Measurements from ENCODE around the gene SP5. TPM values are rescaled to one million over a fixed set of nuclear protein-coding genes. Genes with fewer than 3 reads are reported as not detected.
"Not testable (repeated sequence)": the region's sequence is repeated elsewhere in the genome, so short reads cannot be mapped to it uniquely, and the experiment has no call there.

SP5 gene
- not detected for total RNA-seq

DNA sequence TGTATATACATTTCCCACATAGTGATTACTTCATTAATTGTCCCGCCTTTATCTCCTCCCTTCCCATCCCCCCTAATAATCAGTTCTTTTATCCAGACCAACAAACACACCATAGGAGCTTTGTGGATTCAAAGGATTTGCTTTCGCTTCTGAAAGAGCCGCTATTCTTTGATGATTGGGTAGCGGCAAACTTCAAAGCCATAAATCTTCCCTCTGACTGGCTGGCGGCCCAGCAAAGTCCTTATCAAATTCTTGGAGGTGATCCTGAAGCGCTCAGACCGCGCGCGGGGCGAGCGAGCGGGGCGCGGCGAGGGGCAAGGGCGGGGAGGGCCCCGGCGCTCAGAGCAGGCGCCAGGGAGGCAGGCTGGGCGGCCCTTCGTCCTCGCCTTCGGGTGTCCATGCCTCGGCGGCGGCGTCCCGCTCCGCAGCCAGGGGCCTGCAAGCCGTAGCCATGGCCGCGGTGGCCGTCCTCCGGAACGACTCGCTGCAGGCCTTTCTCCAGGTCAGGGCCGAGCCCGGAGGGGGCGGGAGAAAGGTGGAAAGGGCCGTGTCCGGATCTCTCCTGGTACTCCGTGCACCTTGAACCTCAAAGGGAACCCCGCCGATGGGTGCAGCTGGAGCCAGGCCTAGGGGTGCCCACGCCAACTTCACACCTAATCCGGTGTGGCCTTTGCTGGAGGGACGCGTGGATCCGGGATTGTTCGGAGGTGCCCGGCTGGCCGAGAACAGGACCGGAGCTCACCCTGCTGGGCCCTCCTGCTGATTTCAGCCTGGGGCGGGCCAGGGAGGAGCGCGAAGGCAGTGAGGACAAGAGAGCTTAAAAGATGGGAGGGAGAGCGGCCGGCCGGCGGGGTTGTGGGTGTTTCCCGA lies at the start of gene SP5:
Gene SP5, plus strand, starts transcription at position 276 of the 870 bp plus-strand sequence. Its CDS starts 176 bp downstream, at position 452.
- peak; percentile 65 for DNase-seq
- Mint-ChIP-seq H3K27me3 (peaks cover 78% of the 10 kb centered on the region), H3K9me3 (peaks cover 1% of the 10 kb centered on the region), H3K4me3 (peak within 1 kb of the TSS; percentile 78), H3K27ac (no peak within 1 kb of the TSS), H3K4me1 (peaks cover 22% of the 10 kb centered on the region), H3K36me3 (no peaks in the 10 kb centered on the region)
- POLR2A ChIA-PET, result no interaction called here
- peak; percentile 58 for ATAC-seq (ENCODE audit: low read depth)

DNA sequence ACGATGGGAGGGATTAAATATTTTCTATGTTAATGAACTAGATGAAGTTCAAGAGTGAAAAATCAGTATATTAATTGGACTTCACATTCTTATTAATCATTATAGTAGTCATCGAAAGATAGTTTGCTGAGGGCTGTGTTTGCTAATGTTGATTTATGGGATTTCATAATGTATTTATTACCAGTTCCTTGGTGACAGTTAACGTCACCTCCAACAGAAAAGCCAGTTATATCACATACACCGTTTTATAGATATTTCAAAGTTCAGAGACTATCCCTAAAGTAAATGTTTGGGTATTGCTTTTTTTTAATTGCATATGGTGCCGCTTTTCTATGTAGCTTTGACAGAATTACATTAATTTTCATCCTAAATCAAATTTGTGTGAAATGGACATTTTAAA lies 49.4 kb upstream of the SP5 start:
- DNase-seq, result no peak
- peaks cover 5% of the 10 kb centered on the region for H3K27me3 Mint-ChIP-seq
- POLR2A ChIA-PET, result no interaction called here
- H3K9me3 Mint-ChIP-seq, result no peaks in the 10 kb centered on the region
- H3K4me1 Mint-ChIP-seq, result no peaks in the 10 kb centered on the region
- H3K4me3 Mint-ChIP-seq, result no peak overlapping the region
- H3K36me3 Mint-ChIP-seq, result no peaks in the 10 kb centered on the region
- no peak for ATAC-seq (ENCODE audit: low read depth)
- H3K27ac Mint-ChIP-seq, result no peak overlapping the region

DNA sequence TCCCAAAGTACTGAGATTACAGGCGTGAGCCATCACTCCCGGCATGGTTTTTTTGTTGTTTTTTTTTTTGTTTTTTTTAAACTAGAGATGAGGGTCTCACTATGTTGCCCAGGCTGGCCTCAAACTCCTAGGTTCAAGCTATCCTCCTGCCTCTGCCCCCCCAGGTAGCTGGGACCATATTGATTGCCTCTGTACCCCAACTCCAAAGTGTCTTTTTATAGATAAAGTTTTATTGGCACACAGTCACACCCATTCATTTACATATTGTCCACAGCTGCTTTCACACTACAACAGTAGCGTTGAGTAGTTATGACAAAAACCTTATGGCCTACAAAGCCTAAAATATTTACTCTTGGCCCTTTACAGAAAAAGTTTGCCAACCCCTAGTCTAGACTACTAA lies 45.2 kb upstream of the SP5 start:
- Mint-ChIP-seq H3K4me3 (no peak overlapping the region), H3K27ac (no peak overlapping the region), H3K9me3 (no peaks in the 10 kb centered on the region), H3K27me3 (peaks cover 19% of the 10 kb centered on the region), H3K4me1 (no peaks in the 10 kb centered on the region), H3K36me3 (no peaks in the 10 kb centered on the region)
- DNase-seq (no peak), ATAC-seq (ENCODE audit: low read depth) (no peak)
- POLR2A ChIA-PET, result interaction anchor here (0.7 kb wide), 1 partner anchor 420 kb away, joined by 3 read pairs; no protein-coding TSS in a partner anchor

DNA sequence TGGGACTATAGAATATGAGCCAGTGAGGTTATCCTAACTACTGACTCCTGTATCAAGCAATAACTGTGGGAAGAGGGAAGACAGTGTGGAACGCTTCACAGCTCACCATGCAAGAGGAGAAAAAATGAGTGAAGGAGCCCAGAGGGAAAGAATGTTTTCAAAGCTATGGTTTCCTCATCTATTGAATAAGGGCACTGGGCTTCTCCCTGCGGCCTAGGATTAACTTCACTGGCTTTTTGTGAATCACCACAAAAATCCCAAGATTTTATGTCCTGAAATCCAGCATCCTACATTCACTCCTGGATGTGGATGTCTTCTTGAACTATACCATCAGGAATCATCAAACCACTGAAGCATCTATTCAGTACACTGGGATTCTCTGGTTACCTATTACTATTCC lies 44.5 kb upstream of the SP5 start:
- H3K4me3 Mint-ChIP-seq, result no peak overlapping the region
- H3K4me1 Mint-ChIP-seq, result no peaks in the 10 kb centered on the region
- H3K9me3 Mint-ChIP-seq, result no peaks in the 10 kb centered on the region
- POLR2A ChIA-PET, result no interaction called here
- H3K27me3 Mint-ChIP-seq, result peaks cover 19% of the 10 kb centered on the region
- DNase-seq (no peak), ATAC-seq (ENCODE audit: low read depth) (no peak)
- no peaks in the 10 kb centered on the region for H3K36me3 Mint-ChIP-seq
- no peak overlapping the region for H3K27ac Mint-ChIP-seq

DNA sequence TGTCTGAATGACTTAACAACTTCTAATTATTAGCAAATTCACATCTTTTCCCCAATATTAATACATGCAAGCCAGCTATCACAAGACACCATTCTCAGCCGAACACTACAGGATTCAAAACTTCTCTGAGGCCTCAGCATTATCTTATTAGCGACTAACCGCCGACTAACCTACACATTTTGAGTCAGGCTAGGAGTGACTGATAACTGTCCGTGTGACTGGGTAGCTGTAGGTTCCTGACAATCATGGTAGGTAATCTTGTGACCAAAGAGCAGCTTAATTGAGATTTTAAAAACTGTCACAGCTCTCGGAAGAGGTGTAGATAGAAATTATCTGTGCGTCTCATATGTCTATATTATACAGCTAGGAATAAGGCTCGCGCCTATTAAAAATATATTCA lies 44.1 kb upstream of the SP5 start:
- Mint-ChIP-seq H3K27ac (no peak overlapping the region), H3K4me3 (no peak overlapping the region), H3K9me3 (no peaks in the 10 kb centered on the region), H3K4me1 (no peaks in the 10 kb centered on the region), H3K36me3 (no peaks in the 10 kb centered on the region), H3K27me3 (peaks cover 19% of the 10 kb centered on the region)
- ATAC-seq (ENCODE audit: low read depth) (no peak), DNase-seq (no peak)
- POLR2A ChIA-PET, result no interaction called here

DNA sequence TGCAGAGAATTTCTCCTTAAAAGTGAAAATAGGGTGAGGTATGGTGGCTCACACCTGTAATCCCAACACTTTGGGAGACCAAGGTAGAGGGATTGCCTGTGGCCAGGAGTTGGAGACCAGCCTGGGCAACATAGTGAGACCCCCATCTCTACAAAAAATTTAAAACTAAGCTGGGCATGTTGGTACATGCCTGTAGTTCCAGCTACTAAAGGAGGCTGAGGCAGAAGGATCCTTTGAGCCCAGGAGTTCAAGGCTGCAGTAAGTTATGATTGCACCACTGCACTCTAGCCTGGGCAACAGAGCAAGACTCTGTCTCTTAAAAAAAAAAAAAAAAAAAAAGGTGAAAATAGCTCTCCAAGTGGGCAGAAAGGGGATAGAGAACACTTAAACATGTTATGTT lies 40.9 kb upstream of the SP5 start:
- H3K4me1 Mint-ChIP-seq; DNase-seq; POLR2A ChIA-PET; H3K27ac Mint-ChIP-seq; H3K4me3 Mint-ChIP-seq; H3K9me3 Mint-ChIP-seq; H3K36me3 Mint-ChIP-seq; ATAC-seq (ENCODE audit: low read depth): not testable (repeated sequence)
- peaks cover 17% of the 10 kb centered on the region for H3K27me3 Mint-ChIP-seq

DNA sequence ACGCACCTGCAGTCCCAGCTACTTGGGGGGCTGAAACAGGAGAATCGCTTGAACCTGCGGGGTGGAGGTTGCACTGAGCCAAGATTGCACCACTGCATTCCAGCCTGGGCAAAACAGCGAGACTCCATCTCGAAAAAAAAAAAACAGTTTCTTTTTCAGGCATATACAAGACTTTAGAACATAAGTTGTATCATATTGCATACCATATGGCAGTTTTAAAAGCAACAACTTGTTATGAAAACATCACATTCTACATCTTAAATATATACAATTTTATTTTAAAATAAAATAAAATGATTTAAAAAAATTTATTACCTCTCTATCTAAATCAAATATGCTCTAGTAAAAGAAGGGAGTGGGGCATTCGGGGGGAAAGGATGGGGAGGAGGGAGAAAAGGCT lies 39.4 kb upstream of the SP5 start:
- POLR2A ChIA-PET, result no interaction called here
- no peaks in the 10 kb centered on the region for H3K9me3 Mint-ChIP-seq

DNA sequence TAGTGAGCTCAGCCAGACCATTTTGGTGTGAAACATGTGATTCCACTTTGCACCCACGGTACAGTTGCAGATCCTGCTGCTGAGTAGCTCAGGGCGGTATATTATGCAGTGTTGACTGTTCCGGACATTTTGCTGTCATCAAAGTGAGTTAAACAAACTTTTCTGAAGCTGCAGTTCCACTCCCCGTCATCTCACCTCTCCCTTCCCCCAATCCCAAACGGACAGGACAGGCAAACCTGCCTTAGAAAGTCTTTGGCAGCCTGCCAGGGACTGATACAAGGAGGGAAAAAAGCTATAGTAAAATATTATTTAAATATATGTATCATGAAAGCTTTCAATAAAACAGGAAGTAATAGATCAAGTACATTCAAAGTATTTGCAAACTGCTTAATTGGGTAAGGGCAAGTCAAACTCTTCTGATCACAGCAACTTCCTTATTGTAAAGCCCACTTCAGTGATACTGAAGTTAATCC lies 35.5 kb upstream of the SP5 start:
- H3K4me1 Mint-ChIP-seq, result no peaks in the 10 kb centered on the region
- no peaks in the 10 kb centered on the region for H3K9me3 Mint-ChIP-seq
- ATAC-seq (ENCODE audit: low read depth) (no peak), DNase-seq (no peak)
- peaks cover 9% of the 10 kb centered on the region for H3K27me3 Mint-ChIP-seq
- no peak overlapping the region for H3K4me3 Mint-ChIP-seq
- no peaks in the 10 kb centered on the region for H3K36me3 Mint-ChIP-seq
- POLR2A ChIA-PET, result no interaction called here
- no peak overlapping the region for H3K27ac Mint-ChIP-seq

More for the DNA sequence above, 39.4 kb upstream of the SP5 start:
- H3K4me1 Mint-ChIP-seq, result no peaks in the 10 kb centered on the region
- ATAC-seq (ENCODE audit: low read depth) (no peak), DNase-seq (no peak)
- no peak overlapping the region for H3K27ac Mint-ChIP-seq
- H3K36me3 Mint-ChIP-seq, result no peaks in the 10 kb centered on the region
- peaks cover 20% of the 10 kb centered on the region for H3K27me3 Mint-ChIP-seq
- H3K4me3 Mint-ChIP-seq, result no peak overlapping the region

DNA sequence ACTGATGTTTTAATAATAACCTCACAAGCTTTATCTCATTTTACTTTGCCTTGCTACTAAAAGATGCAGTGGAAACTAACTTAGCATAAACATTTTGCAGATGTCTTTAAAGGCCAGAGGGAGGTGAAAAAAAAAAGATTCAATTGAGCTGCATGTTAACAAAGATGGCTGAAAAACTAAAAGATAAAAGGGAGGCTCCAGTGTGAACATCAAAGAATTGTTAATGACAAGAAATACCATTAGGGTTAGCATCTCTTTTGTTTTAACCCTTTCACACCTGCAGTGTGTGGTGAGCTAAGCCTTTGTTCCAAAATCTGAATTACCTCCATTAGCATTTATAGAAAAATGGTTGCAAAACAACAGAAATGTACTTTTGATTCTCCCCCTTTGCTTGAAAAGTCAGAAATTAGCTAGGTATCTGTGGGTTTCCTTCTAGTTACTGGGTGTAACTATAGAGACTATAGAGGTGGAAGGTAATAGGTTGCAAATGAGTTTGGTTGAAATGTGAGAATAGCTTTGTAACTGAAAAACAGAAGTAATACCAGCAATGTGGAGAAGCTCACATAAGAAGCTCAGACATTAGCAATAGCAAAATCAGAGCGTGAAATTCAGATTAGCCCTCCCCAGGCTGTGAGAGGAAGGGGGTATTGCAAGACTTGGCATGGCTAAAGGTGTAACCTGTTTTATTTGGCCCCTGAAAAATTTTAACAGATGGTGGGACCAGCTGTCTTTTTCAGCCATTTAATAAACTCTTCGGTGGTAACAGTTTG lies 34.8 kb upstream of the SP5 start:
- ATAC-seq (ENCODE audit: low read depth) (no peak), DNase-seq (no peak)
- H3K27ac Mint-ChIP-seq, result no peak overlapping the region
- no peaks in the 10 kb centered on the region for H3K9me3 Mint-ChIP-seq
- H3K4me3 Mint-ChIP-seq, result no peak overlapping the region
- H3K4me1 Mint-ChIP-seq, result no peaks in the 10 kb centered on the region
- no peaks in the 10 kb centered on the region for H3K36me3 Mint-ChIP-seq
- POLR2A ChIA-PET, result no interaction called here
- peaks cover 10% of the 10 kb centered on the region for H3K27me3 Mint-ChIP-seq

DNA sequence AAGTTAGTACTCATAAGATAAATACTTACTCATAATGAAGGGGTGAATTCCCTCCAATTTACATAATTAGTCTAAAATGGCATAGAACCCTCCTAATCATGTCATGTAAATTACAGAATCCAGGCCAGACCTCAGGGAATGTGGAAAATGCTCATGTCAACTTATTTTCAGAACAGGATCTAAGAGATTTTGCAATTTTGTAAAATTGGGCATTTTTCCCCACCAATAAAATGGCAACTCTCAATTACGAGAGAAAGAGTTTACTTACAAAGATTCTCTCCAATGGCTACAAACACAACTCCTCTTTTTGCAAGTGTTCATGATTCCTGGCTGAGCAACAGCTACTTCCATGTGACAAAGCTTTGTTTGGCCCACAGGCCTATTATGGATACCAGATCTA lies 33.8 kb upstream of the SP5 start:
- Mint-ChIP-seq H3K27ac (no peak overlapping the region), H3K9me3 (no peaks in the 10 kb centered on the region), H3K4me1 (no peaks in the 10 kb centered on the region), H3K4me3 (no peak overlapping the region), H3K27me3 (peaks cover 15% of the 10 kb centered on the region), H3K36me3 (no peaks in the 10 kb centered on the region)
- DNase-seq (no peak), ATAC-seq (ENCODE audit: low read depth) (no peak)
- POLR2A ChIA-PET, result no interaction called here

GRCh38 chr2:170685591-170685990 lies 29.5 kb upstream of the SP5 start:
- Mint-ChIP-seq H3K4me1 (no peaks in the 10 kb centered on the region), H3K4me3 (no peak overlapping the region), H3K9me3 (no peaks in the 10 kb centered on the region), H3K36me3 (no peaks in the 10 kb centered on the region), H3K27ac (no peak overlapping the region), H3K27me3 (peaks cover 14% of the 10 kb centered on the region)
- no peak for ATAC-seq (ENCODE audit: low read depth)
- POLR2A ChIA-PET, result no interaction called here
- DNase-seq, result no peak

DNA sequence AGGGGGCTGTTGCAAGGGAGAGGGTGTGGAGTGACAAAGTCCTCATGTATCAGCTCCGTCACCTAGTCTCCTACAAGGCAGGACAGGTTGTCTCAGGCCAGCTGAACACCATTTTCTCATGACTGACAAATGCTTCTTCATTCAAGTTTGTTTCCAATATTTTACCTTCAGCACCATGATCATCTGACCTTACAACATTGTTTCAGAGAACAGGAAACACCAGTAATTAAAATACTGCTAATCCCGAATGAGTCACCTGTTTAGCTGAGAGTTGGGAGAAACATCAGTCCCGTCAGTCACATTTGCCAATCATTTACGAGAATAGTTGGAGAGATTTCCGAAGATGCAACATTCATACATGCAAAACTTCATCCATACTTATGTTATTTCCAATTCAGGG lies 25.7 kb upstream of the SP5 start:
- H3K9me3 Mint-ChIP-seq, result no peaks in the 10 kb centered on the region
- H3K4me1 Mint-ChIP-seq, result no peaks in the 10 kb centered on the region
- H3K27ac Mint-ChIP-seq, result no peak overlapping the region
- no peak for ATAC-seq (ENCODE audit: low read depth)
- H3K27me3 Mint-ChIP-seq, result peaks cover 11% of the 10 kb centered on the region
- no peak for DNase-seq
- H3K4me3 Mint-ChIP-seq, result no peak overlapping the region
- H3K36me3 Mint-ChIP-seq, result no peaks in the 10 kb centered on the region
- POLR2A ChIA-PET, result no interaction called here

- Mint-ChIP-seq H3K27ac (no peak overlapping the region), H3K36me3 (no peaks in the 10 kb centered on the region), H3K27me3 (peaks cover 7% of the 10 kb centered on the region), H3K9me3 (no peaks in the 10 kb centered on the region), H3K4me1 (no peaks in the 10 kb centered on the region), H3K4me3 (no peak overlapping the region)
- ATAC-seq (ENCODE audit: low read depth) (no peak), DNase-seq (no peak)
- POLR2A ChIA-PET, result no interaction called here
These were observed 24.5 kb upstream of the SP5 start for GRCh38 chr2:170690640-170691039.

DNA sequence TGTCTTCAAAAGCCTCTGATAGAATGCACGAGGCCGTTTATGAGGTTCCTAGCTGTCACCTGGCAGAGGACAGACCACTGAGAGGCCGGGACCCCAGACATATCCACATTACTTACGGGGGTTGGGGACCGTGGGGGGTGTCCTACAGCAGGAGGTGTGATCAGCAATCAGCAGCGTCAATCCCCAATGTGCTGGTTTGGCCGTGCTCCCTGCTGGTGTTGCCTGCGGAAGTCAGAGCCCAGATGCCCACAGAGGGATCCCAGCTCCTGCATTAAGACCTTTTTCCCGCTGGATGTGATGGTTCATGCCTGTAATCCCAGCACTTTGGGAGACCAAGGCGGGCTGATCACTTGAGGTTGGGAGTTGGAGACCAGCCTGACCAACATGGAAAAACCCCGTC lies 20.8 kb upstream of the SP5 start:
- ATAC-seq (ENCODE audit: low read depth) (no peak), DNase-seq (no peak)
- Mint-ChIP-seq H3K27me3 (peaks cover 6% of the 10 kb centered on the region), H3K9me3 (no peaks in the 10 kb centered on the region), H3K4me1 (no peaks in the 10 kb centered on the region), H3K27ac (no peak overlapping the region), H3K4me3 (no peak overlapping the region), H3K36me3 (no peaks in the 10 kb centered on the region)
- POLR2A ChIA-PET, result no interaction called here
